ENCODE measurements around the gene TCERG1L. TPM values are rescaled to one million over a fixed set of nuclear protein-coding genes. Genes with fewer than 3 reads are reported as not detected.

The TCERG1L gene
- total and polyA plus RNA-seq, 4 donors: not detected

- Histone ChIP-seq H3K9me3 (ENCODE audit: control insufficient read depth, low read length) (no peaks in the 10 kb centered on the region), H3K4me3 (ENCODE audit: low read length in 2 of 2) (no peak overlapping the region), H3K27me3 (ENCODE audit: control insufficient read depth in 1 of 2, insufficient read depth in 2 of 2, low read length in 1 of 2) (no peaks in the 10 kb centered on the region), H3K27ac (ENCODE audit: low read depth in 1 of 2, low read length in 2 of 2) (no peak overlapping the region), H3K4me1 (ENCODE audit: control insufficient read depth in 1 of 2, insufficient read depth in 2 of 2, low read length in 2 of 2) (no peaks in the 10 kb centered on the region), H3K36me3 (ENCODE audit: control insufficient read depth in 1 of 2, insufficient read depth in 2 of 2, low read length in 1 of 2) (no peaks in the 10 kb centered on the region)
- ATAC-seq (ENCODE audit: low FRiP score): no peak
- WGBS, 2 donors: 74 to 91% methylated on average over 7 of the region's 7 CpGs
- no peak for DNase-seq
- intact Hi-C loops (cut with DNase I): no loop called here
These were observed 146.4 kb downstream of the TCERG1L start for GRCh38 chr10:131165092-131165491.

GRCh38 chr10:131162866-131163843 lies 148.4 kb downstream of the TCERG1L start:
- H3K4me3 ChIP-seq (ENCODE audit: low read length in 2 of 2): no peak overlapping the region
- DNase-seq: no peak
- H3K9me3 ChIP-seq (ENCODE audit: control insufficient read depth, low read length): no peaks in the 10 kb centered on the region
- H3K4me1 ChIP-seq (ENCODE audit: control insufficient read depth in 1 of 2, insufficient read depth in 2 of 2, low read length in 2 of 2): no peaks in the 10 kb centered on the region
- intact Hi-C loops (cut with DNase I): no loop called here
- H3K27me3 ChIP-seq (ENCODE audit: control insufficient read depth in 1 of 2, insufficient read depth in 2 of 2, low read length in 1 of 2): no peaks in the 10 kb centered on the region
- WGBS, 2 donors: 62 to 69% methylated on average over 15 of the region's 15 CpGs
- no peak overlapping the region for H3K27ac ChIP-seq (ENCODE audit: low read depth in 1 of 2, low read length in 2 of 2)
- H3K36me3 ChIP-seq (ENCODE audit: control insufficient read depth in 1 of 2, insufficient read depth in 2 of 2, low read length in 1 of 2): no peaks in the 10 kb centered on the region
- ATAC-seq (ENCODE audit: low FRiP score): no peak

DNA sequence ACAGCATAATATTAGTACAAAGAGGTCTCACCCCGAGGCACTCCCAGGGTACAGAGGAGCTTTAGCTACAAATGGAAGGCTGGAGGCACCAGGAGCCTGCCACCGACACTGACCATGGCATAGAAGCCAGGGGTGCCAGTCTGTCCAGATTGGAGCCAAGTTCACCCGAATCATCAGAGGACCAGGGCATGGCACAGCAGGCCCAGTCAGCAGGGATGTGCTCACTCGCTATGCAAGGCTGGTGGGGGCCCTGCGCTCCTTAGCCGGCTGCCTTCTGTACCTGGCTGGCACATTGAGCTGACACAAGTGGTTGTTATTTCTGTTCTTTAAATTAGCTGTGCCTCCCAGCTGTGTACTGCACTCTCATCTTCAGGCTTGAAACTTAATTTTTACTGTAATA lies 149.3 kb downstream of the TCERG1L start:
- H3K27ac ChIP-seq (ENCODE audit: low read depth in 1 of 2, low read length in 2 of 2): no peak overlapping the region
- 73 to 81% methylated on average over 6 of the region's 6 CpGs for WGBS, 2 donors
- DNase-seq (no peak), ATAC-seq (ENCODE audit: low FRiP score) (no peak)
- H3K9me3 ChIP-seq (ENCODE audit: control insufficient read depth, low read length): no peaks in the 10 kb centered on the region
- H3K4me1 ChIP-seq (ENCODE audit: control insufficient read depth in 1 of 2, insufficient read depth in 2 of 2, low read length in 2 of 2): no peaks in the 10 kb centered on the region
- no peaks in the 10 kb centered on the region for H3K27me3 ChIP-seq (ENCODE audit: control insufficient read depth in 1 of 2, insufficient read depth in 2 of 2, low read length in 1 of 2)
- H3K4me3 ChIP-seq (ENCODE audit: low read length in 2 of 2): no peak overlapping the region
- intact Hi-C loops (cut with DNase I): no loop called here
- no peaks in the 10 kb centered on the region for H3K36me3 ChIP-seq (ENCODE audit: control insufficient read depth in 1 of 2, insufficient read depth in 2 of 2, low read length in 1 of 2)

- no peak for DNase-seq
- H3K4me1 ChIP-seq (ENCODE audit: control insufficient read depth in 1 of 2, insufficient read depth in 2 of 2, low read length in 2 of 2): no peaks in the 10 kb centered on the region
- H3K9me3 ChIP-seq (ENCODE audit: control insufficient read depth, low read length): no peaks in the 10 kb centered on the region
- no peak overlapping the region for H3K27ac ChIP-seq (ENCODE audit: low read depth in 1 of 2, low read length in 2 of 2)
- no peak for ATAC-seq (ENCODE audit: low FRiP score)
- no peaks in the 10 kb centered on the region for H3K36me3 ChIP-seq (ENCODE audit: control insufficient read depth in 1 of 2, insufficient read depth in 2 of 2, low read length in 1 of 2)
- no peak overlapping the region for H3K4me3 ChIP-seq (ENCODE audit: low read length in 2 of 2)
- WGBS, 2 donors: 91 to 92% methylated on average over 8 of the region's 8 CpGs
- H3K27me3 ChIP-seq (ENCODE audit: control insufficient read depth in 1 of 2, insufficient read depth in 2 of 2, low read length in 1 of 2): no peaks in the 10 kb centered on the region
- intact Hi-C loops (cut with DNase I): no loop called here
These were observed 150.4 kb downstream of the TCERG1L start for GRCh38 chr10:131161087-131161486.

- 88 to 89% methylated on average over 19 of the region's 19 CpGs for WGBS, 2 donors
- Histone ChIP-seq H3K27ac (ENCODE audit: low read depth in 1 of 2, low read length in 2 of 2) (no peak overlapping the region), H3K36me3 (ENCODE audit: control insufficient read depth in 1 of 2, insufficient read depth in 2 of 2, low read length in 1 of 2) (no peaks in the 10 kb centered on the region), H3K4me1 (ENCODE audit: control insufficient read depth in 1 of 2, insufficient read depth in 2 of 2, low read length in 2 of 2) (no peaks in the 10 kb centered on the region), H3K4me3 (ENCODE audit: low read length in 2 of 2) (no peak overlapping the region), H3K27me3 (ENCODE audit: control insufficient read depth in 1 of 2, insufficient read depth in 2 of 2, low read length in 1 of 2) (no peaks in the 10 kb centered on the region), H3K9me3 (ENCODE audit: control insufficient read depth, low read length) (no peaks in the 10 kb centered on the region)
- intact Hi-C loops (cut with DNase I): no loop called here
- no peak for DNase-seq
- ATAC-seq (ENCODE audit: low FRiP score): no peak
These were observed 151.2 kb downstream of the TCERG1L start for GRCh38 chr10:131160219-131160875.

GRCh38 chr10:131159771-131160170 lies 151.8 kb downstream of the TCERG1L start:
- WGBS, 2 donors: 71 to 76% methylated on average over 9 of the region's 9 CpGs
- intact Hi-C loops (cut with DNase I): no loop called here
- no peaks in the 10 kb centered on the region for H3K36me3 ChIP-seq (ENCODE audit: control insufficient read depth in 1 of 2, insufficient read depth in 2 of 2, low read length in 1 of 2)
- no peaks in the 10 kb centered on the region for H3K27me3 ChIP-seq (ENCODE audit: control insufficient read depth in 1 of 2, insufficient read depth in 2 of 2, low read length in 1 of 2)
- H3K27ac ChIP-seq (ENCODE audit: low read depth in 1 of 2, low read length in 2 of 2): no peak overlapping the region
- DNase-seq (no peak), ATAC-seq (ENCODE audit: low FRiP score) (no peak)
- H3K4me1 ChIP-seq (ENCODE audit: control insufficient read depth in 1 of 2, insufficient read depth in 2 of 2, low read length in 2 of 2): no peaks in the 10 kb centered on the region
- no peak overlapping the region for H3K4me3 ChIP-seq (ENCODE audit: low read length in 2 of 2)
- no peaks in the 10 kb centered on the region for H3K9me3 ChIP-seq (ENCODE audit: control insufficient read depth, low read length)

DNA sequence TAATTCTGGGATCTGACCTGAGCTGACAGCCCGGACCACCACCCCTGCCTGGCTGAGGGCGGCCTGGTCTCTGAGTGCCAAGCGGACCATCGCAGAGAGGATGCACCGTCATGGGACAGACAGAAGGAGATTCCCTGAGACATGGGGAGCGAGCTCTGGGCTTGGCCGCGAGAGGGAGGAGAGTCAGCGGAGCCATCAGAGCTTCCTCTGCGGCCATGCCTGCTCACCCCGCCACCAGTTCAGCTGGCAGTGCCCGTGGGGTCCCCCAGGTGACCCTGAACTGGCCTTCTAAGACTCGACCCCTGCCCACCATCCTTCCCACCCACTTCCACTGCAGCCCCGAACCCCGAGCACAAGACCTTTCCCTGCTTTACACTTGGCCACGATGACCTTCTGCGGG lies 152.8 kb downstream of the TCERG1L start:
- H3K36me3 ChIP-seq (ENCODE audit: control insufficient read depth in 1 of 2, insufficient read depth in 2 of 2, low read length in 1 of 2): no peaks in the 10 kb centered on the region
- H3K4me3 ChIP-seq (ENCODE audit: low read length in 2 of 2): no peak overlapping the region
- no peaks in the 10 kb centered on the region for H3K4me1 ChIP-seq (ENCODE audit: control insufficient read depth in 1 of 2, insufficient read depth in 2 of 2, low read length in 2 of 2)
- H3K27me3 ChIP-seq (ENCODE audit: control insufficient read depth in 1 of 2, insufficient read depth in 2 of 2, low read length in 1 of 2): no peaks in the 10 kb centered on the region
- H3K27ac ChIP-seq (ENCODE audit: low read depth in 1 of 2, low read length in 2 of 2): no peak overlapping the region
- WGBS, 2 donors: 88 to 91% methylated on average over 16 to 17 of the region's 17 CpGs
- H3K9me3 ChIP-seq (ENCODE audit: control insufficient read depth, low read length): no peaks in the 10 kb centered on the region
- ATAC-seq (ENCODE audit: low FRiP score): no peak
- peak in 1 of 2 donors; percentile 63 for DNase-seq
- intact Hi-C loops (cut with DNase I): no loop called here

GRCh38 chr10:131157899-131158298 lies 153.6 kb downstream of the TCERG1L start:
- no peak overlapping the region for H3K27ac ChIP-seq (ENCODE audit: low read depth in 1 of 2, low read length in 2 of 2)
- DNase-seq (peak in 1 of 2 donors; percentile 71), ATAC-seq (ENCODE audit: low FRiP score) (no peak)
- H3K27me3 ChIP-seq (ENCODE audit: control insufficient read depth in 1 of 2, insufficient read depth in 2 of 2, low read length in 1 of 2): no peaks in the 10 kb centered on the region
- no peak overlapping the region for H3K4me3 ChIP-seq (ENCODE audit: low read length in 2 of 2)
- peaks cover 3% of the 10 kb centered on the region for H3K9me3 ChIP-seq (ENCODE audit: control insufficient read depth, low read length)
- no peaks in the 10 kb centered on the region for H3K4me1 ChIP-seq (ENCODE audit: control insufficient read depth in 1 of 2, insufficient read depth in 2 of 2, low read length in 2 of 2)
- intact Hi-C loops (cut with DNase I): no loop called here
- H3K36me3 ChIP-seq (ENCODE audit: control insufficient read depth in 1 of 2, insufficient read depth in 2 of 2, low read length in 1 of 2): no peaks in the 10 kb centered on the region
- 79 to 80% methylated on average over 10 of the region's 10 CpGs for WGBS, 2 donors

DNA sequence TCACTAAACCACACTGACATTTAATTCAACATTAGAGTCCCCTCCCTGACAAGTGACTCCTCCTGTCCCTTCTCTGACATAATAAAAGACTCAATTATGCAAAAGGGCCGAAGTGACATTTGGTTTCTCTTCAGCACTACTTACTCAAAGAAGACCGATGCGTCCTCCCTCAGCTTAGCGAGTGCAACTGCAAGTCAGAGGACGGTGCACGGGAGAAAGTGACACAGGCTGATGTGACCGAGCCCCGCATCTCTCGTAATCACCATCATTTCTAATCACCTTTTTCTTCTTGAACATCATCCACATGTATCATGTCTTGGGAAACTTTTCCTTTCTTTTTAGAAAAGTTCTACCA lies 155.7 kb downstream of the TCERG1L start:
- H3K4me1 ChIP-seq (ENCODE audit: control insufficient read depth in 1 of 2, insufficient read depth in 2 of 2, low read length in 2 of 2): no peaks in the 10 kb centered on the region
- intact Hi-C loops (cut with DNase I): no loop called here
- ATAC-seq (ENCODE audit: low FRiP score) (no peak), DNase-seq (peak in 1 of 2 donors; percentile 67)
- no peak overlapping the region for H3K4me3 ChIP-seq (ENCODE audit: low read length in 2 of 2)
- H3K36me3 ChIP-seq (ENCODE audit: control insufficient read depth in 1 of 2, insufficient read depth in 2 of 2, low read length in 1 of 2): no peaks in the 10 kb centered on the region
- H3K9me3 ChIP-seq (ENCODE audit: control insufficient read depth, low read length): peaks cover 6% of the 10 kb centered on the region
- H3K27ac ChIP-seq (ENCODE audit: low read depth in 1 of 2, low read length in 2 of 2): no peak overlapping the region
- WGBS, 2 donors: 33 to 37% methylated on average over 9 of the region's 9 CpGs
- no peaks in the 10 kb centered on the region for H3K27me3 ChIP-seq (ENCODE audit: control insufficient read depth in 1 of 2, insufficient read depth in 2 of 2, low read length in 1 of 2)
